HUES6 (cell line): ENCODE measurements around the gene ARL4C.
"Not testable (repeated sequence)": the region's sequence is repeated elsewhere in the genome, so short reads cannot be mapped to it uniquely, and the experiment has no call there.

Source experiments
- H3K27ac ChIP-seq: 2 replicates; pipeline ENCODE4 v1.7.0; 2013; ENCODE audit warnings: low read depth, mild to moderate bottlenecking, low read length, inconsistent platforms
- H3K27me3 ChIP-seq: 2 replicates; pipeline ENCODE4 v1.6.1; 2013; ENCODE audit warnings: low read length; ENCODE audit not compliant: control insufficient read depth, insufficient read depth
- H3K36me3 ChIP-seq: 2 replicates; pipeline ENCODE4 v1.6.1; 2013; ENCODE audit warnings: low read length; ENCODE audit not compliant: control insufficient read depth, insufficient read depth
- H3K4me1 ChIP-seq: 2 replicates; pipeline ENCODE4 v1.6.1; 2013; ENCODE audit warnings: low read length; ENCODE audit not compliant: control insufficient read depth, insufficient read depth
- H3K4me3 ChIP-seq: 2 replicates; pipeline ENCODE4 v1.5.1; 2013; ENCODE audit warnings: low read depth, low read length
- H3K9ac ChIP-seq: one replicate; pipeline ENCODE4 v1.6.1; 2013; ENCODE audit warnings: mild to moderate bottlenecking, low read length
- H3K9me3 ChIP-seq: 2 replicates; pipeline ENCODE4 v1.6.1; 2013; ENCODE audit warnings: low read depth, low read length; ENCODE audit not compliant: control insufficient read depth, insufficient read depth

The ARL4C gene

DNA sequence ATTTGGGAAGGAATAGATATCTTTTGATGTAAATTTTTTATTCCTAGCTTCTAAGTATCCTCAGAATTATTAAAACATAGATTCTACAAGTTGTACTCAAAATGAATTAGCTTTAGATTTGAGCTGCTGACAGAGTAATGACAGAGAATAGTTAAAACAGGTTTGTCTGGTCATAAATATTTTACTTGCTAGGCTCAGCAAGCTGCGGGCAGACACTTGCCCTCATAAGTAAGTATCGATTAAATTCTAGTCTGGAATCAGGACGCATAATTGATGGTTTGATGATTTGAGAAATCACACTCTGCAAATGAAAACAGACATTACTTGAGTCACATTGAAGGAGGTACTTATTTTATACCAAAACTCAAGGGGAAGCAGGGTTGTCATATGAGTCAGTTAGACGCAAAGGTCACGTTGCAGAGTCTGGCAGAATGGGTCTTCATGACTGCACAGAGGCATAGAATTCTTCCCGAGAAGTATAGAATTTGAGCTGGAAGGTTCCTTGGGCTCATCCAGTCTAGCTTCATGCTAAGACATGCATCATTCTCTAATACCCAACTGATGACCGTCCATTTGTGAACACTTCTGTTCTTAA is 27.5 kb downstream of the ARL4C start:
- Histone ChIP-seq H3K4me1 (no peaks in the 10 kb centered on the region), H3K4me3 (no peak overlapping the region), H3K27me3 (no peaks in the 10 kb centered on the region), H3K9ac (no peak overlapping the region), H3K27ac (no peak overlapping the region), H3K9me3 (peaks cover 13% of the 10 kb centered on the region), H3K36me3 (no peaks in the 10 kb centered on the region)

DNA sequence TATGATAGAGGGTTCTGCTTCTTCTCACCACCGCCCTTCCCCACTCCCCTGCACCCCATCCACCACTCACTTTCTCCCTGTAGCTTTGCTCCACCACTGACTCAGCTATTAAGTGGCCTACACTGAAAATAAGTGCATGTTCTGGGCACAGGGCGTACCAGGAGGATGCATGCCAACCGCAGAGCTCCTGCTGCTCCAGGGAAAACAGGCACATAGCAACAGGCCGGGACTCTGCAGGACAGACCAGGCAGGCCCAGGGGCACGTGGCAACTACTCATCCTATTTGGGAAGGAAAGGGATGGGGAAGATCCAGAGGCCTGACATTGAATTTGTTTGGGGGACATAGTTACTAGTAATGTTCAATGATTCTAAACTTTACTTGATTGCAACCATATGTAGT is 28.4 kb downstream of the ARL4C start:
- Histone ChIP-seq H3K27me3 (no peaks in the 10 kb centered on the region), H3K36me3 (no peaks in the 10 kb centered on the region), H3K4me1 (no peaks in the 10 kb centered on the region), H3K9ac (no peak overlapping the region), H3K27ac (no peak overlapping the region), H3K9me3 (peaks cover 13% of the 10 kb centered on the region), H3K4me3 (no peak overlapping the region)

DNA sequence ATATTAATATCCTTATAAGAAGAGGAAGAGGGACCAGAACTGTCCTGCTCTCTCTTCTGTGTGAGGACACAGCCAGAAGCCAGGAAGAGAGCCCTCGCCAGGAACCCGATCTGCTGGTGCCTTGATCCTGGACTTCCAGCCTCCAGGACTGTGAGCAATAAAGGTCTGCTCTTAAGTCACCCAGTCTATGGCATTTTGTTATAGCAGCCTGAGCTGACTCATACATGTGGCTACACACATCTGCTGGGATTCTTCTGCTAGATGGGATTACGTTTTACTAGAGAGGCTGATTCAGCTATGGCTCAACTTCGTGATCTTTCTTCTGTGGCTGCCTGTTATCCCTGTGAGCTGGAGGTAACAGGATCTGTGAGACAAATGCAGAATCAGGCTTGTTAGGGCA is 29.6 kb downstream of the ARL4C start:
- Histone ChIP-seq H3K4me1 (no peaks in the 10 kb centered on the region), H3K27ac (no peak overlapping the region), H3K27me3 (no peaks in the 10 kb centered on the region), H3K9ac (no peak overlapping the region), H3K36me3 (no peaks in the 10 kb centered on the region), H3K4me3 (no peak overlapping the region), H3K9me3 (peaks cover 13% of the 10 kb centered on the region)

DNA sequence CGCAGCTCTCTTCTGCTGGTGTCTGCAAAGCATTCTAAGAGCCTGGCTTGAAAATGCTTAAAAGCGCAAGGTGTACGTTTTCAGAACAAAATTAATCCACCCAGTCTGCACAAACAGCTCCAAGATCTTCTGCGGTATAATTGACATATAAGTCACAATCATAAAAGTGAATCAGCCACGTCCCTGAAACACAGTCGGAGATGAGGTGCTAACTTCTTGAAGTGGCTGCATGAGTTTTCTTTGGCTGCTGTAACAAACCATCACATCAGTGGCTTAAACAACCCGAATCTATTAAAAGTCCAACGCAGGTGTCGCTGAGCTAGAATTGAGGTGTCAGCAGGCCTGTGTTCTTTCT is 32.6 kb downstream of the ARL4C start:
- no peaks in the 10 kb centered on the region for H3K4me1 ChIP-seq
- H3K27ac ChIP-seq = no peak overlapping the region
- H3K9me3 ChIP-seq = peaks cover 10% of the 10 kb centered on the region
- no peaks in the 10 kb centered on the region for H3K27me3 ChIP-seq
- no peaks in the 10 kb centered on the region for H3K36me3 ChIP-seq
- no peak overlapping the region for H3K4me3 ChIP-seq
- no peak overlapping the region for H3K9ac ChIP-seq

DNA sequence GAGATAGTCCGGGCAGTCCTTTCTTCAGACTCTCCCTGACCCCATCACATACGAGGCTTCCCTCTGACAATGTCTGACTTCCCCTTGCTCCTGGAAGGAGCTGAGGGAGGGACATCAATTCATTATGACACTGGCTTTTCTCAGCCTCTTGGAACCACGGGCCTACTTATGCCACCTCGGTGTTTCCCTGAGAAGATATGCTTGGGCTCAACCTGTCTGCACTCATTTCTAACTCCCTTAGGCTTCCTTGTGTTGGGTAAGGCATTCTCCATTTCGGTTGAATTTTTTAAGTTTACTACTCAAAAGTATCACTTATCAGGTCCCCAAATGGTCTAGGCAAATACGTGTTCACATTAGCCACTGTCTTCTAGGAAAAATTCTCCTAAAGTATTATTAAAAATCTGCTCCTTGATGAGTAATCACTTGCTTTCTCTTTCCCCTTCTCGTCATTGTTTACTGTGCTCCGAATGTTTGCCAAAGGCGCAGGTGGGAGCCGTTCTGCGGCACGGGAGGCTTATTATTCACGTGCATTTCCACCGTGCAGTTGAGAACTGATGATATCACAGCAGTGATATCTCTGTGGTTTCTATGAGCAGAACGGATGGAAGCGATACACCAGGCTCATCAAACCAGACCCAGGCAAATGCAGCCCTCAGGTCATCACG is 33.1 kb downstream of the ARL4C start:
- Histone ChIP-seq H3K36me3 (no peaks in the 10 kb centered on the region), H3K9ac (no peak overlapping the region), H3K4me1 (no peaks in the 10 kb centered on the region), H3K27me3 (no peaks in the 10 kb centered on the region), H3K4me3 (no peak overlapping the region), H3K9me3 (peaks cover 10% of the 10 kb centered on the region), H3K27ac (no peak overlapping the region)

DNA sequence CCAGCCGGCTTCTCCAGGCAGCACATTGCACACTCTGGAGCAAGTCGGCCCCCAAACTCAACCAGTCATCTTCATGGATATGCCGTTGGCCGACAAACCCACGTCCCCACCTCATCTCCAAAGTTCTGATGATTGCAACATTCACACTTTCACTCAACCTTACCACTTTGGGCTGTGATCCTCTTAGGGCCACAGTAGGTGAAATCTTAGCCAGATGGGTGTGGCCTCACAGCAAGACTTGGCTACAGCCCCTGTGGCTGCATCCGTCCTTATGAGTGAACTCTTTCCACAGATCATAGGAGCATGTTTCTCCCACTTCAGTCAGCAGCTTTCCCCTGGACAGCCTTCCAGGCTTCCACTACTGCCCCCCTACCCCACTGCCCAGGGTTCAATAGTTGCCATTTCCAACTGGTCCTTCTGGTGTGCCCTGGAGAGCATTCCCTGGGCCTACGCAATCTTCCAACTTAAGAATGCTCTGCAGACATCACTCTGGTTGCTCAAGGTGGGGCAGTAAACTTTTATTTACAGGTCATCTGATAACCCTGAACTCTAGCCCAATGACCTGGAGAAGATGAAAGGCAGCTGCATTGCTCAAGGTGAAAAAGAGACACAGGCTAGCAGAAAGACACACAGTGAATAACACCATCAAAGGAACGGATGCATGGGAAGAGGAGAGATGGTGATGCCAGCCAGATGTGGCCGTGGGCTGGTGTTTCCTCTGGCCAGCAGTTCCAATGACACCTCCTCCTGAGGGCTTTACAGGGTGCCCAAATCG is 34.5 kb downstream of the ARL4C start:
- H3K9ac ChIP-seq = no peak overlapping the region
- no peaks in the 10 kb centered on the region for H3K36me3 ChIP-seq
- no peaks in the 10 kb centered on the region for H3K4me1 ChIP-seq
- H3K9me3 ChIP-seq = peaks cover 13% of the 10 kb centered on the region
- no peak overlapping the region for H3K27ac ChIP-seq
- no peak overlapping the region for H3K4me3 ChIP-seq
- H3K27me3 ChIP-seq = no peaks in the 10 kb centered on the region

DNA sequence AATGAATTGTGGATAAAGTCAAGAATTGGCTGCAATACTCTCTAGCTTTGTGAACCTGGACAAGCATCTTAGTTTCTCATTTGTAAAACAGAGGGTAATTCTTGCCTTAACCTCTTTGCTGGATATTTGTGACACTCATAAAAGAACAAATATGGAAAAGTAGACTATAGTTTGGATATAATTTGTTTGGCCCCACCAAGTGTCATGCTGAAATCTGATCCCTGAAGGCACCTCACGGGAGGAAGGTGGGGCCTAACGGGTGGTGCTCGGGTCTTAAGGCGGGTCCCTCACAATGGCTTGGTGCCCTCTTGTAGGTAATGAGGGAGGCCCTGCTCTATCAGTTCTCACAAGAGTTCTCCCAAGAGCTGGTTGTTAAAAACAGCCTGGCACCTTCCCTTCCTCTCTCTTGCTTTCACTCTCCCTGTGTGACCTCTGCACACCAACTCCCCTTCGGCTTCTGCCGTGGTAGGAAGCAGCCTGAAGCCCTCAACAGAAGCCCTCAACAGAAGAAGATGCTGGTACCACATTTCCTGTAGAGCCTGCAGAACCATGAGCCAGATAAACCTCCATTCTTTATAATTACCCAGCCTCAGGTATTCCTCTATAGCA is 37.4 kb downstream of the ARL4C start:
- Histone ChIP-seq H3K4me1 (no peaks in the 10 kb centered on the region), H3K27ac (no peak overlapping the region), H3K27me3 (no peaks in the 10 kb centered on the region), H3K9ac (no peak overlapping the region), H3K9me3 (peaks cover 8% of the 10 kb centered on the region; the same call in 1 of the 2 replicates), H3K36me3 (no peaks in the 10 kb centered on the region), H3K4me3 (no peak overlapping the region)

DNA sequence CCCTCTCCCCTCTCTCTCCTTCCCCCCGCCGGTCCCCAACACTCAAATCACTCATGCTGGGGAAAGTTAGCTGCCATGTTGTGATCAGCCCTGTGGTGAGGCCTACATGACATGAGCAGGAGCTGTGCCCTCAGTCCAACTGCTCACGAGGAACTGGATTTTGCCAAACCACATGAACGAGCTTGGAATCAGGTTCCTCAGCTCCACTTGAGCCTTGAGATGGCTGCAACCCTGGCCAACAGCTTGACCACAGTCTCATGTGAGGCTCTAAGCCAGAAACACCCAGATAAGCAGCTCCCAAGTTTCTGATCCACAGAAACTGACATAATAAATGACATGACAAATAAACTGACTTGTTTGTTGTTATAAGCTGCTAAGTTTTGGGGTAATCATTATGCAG is 38.4 kb downstream of the ARL4C start:
- H3K4me3 ChIP-seq = no peak overlapping the region
- H3K27me3 ChIP-seq = no peaks in the 10 kb centered on the region
- no peak overlapping the region for H3K27ac ChIP-seq
- H3K36me3 ChIP-seq = no peaks in the 10 kb centered on the region
- no peaks in the 10 kb centered on the region for H3K4me1 ChIP-seq
- no peak overlapping the region for H3K9ac ChIP-seq
- H3K9me3 ChIP-seq = peaks cover 8% of the 10 kb centered on the region; the same call in 1 of the 2 replicates

DNA sequence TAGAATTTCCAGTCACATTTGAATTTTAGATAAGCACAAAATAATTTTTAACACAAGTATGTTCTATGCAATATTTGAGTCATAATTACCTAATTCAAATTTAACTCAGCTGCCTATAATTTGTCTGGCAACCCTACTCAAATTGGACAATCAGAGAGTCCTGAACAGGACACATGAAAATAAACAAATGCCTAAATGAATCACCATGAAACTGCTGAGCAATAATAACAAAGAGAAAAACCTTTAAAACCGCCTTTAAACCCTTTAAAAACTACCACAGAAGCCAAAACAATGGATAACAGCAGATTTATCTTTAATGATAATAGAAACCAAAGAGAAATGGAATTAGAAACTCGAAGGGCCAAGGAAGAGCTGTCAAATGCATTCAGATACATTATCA is 39.5 kb downstream of the ARL4C start:
- Histone ChIP-seq H3K9ac (no peak overlapping the region), H3K9me3 (peaks cover 8% of the 10 kb centered on the region; the same call in 1 of the 2 replicates), H3K36me3 (no peaks in the 10 kb centered on the region), H3K27me3 (no peaks in the 10 kb centered on the region), H3K4me1 (no peaks in the 10 kb centered on the region), H3K27ac (no peak overlapping the region), H3K4me3 (no peak overlapping the region)

DNA sequence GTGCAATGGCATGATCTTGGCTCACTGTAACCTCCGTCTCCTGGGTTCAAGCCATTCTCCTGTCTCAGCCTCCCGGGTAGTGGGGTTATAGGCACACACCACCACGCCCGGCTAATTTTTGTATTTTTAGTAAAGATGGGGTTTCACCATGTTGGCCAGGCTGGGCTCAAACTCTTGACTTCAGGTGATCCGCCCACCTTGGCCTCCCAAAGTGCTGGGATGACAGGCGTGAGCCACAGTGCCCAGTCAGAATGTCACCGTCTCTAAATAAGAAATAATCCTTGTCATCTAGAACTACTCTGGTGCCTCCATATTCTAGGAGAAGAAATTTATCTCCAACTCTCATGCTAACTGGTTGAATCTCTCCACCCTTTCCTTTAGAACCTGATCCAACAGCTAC is 41.6 kb downstream of the ARL4C start:
- not testable (repeated sequence) for H3K9me3 ChIP-seq, H3K9ac ChIP-seq, H3K4me1 ChIP-seq, H3K36me3 ChIP-seq, H3K4me3 ChIP-seq, H3K27ac ChIP-seq, H3K27me3 ChIP-seq

DNA sequence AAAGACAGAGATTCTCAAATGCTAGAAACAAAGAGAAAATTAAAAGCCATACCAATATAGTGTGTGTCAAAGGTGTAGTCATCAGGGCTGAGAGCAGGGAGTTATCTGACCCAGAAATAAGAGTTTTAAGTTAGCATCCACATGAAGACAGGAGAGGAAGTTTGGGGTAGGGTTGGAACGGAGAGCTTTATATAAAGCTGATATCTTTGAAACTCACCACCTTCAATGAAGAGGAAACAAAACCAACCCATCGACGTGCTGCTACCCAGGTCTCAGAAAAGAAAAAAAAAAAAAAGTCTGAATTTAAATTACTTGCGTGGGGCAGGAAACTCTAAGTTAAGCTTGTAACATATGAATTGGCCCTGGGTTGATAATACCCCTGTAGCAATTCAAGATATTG is 42.4 kb downstream of the ARL4C start:
- Histone ChIP-seq H3K4me3 (no peak overlapping the region), H3K27ac (no peak overlapping the region), H3K9me3 (peaks cover 8% of the 10 kb centered on the region; the same call in 1 of the 2 replicates), H3K36me3 (no peaks in the 10 kb centered on the region), H3K9ac (no peak overlapping the region), H3K27me3 (no peaks in the 10 kb centered on the region), H3K4me1 (peaks cover 8% of the 10 kb centered on the region)
